ENCODE data around the gene IL34. TPM values are rescaled to one million over a fixed set of nuclear protein-coding genes. Genes with fewer than 3 reads are reported as not detected.

Gene IL34
- polyA plus RNA-seq, 2 of the 4 experiments (the other 2 are of a cell fraction), result 0.25 to 0.40 TPM

- DNase-seq (ENCODE audit: low read depth in 1 of 2, low spot score in 1 of 2), result no peak
- 77% methylated on average over 13 of the region's 21 CpGs for WGBS (ENCODE audit: missing lambda C conversion rate)
- CTCF ChIA-PET, result interaction anchor here (0.8 to 2.5 kb wide), 6 partner anchors 8 to 109 kb away, joined by 3 to 12 read pairs (median 5); no protein-coding TSS in a partner anchor
- no peaks in the 10 kb centered on the region for H3K9me3 ChIP-seq
- no peaks in the 10 kb centered on the region for H3K4me1 ChIP-seq
- FAIRE-seq, result no peak
- TF ChIP-seq SMC3 (IDR thresholded peaks at IDR 0.05), result no peak
- TF ChIP-seq JUN (IDR thresholded peaks at IDR 0.05), result 0 out of 5 replicates have a peak, but pooled peaks of 1 of the 2 experiments have one; percentile 18
- no peak overlapping the region for H3K4me3 ChIP-seq
- H3K27ac ChIP-seq, result no peak overlapping the region
- ATAC-seq, result peak; percentile 11 to 25; a peak in 2 of 6 replicates
- H3K4me2 ChIP-seq, result no peak overlapping the region
- POLR2A ChIA-PET, result no interaction called here
These were observed 15.7 kb downstream of the IL34 start for GRCh38 chr16:70661918-70662641.

- CTCF ChIA-PET, result interaction anchor here (1.5 to 2.5 kb wide), 3 partner anchors 9 to 108 kb away, joined by 6 to 12 read pairs (median 9); no protein-coding TSS in a partner anchor
- DNase-seq (ENCODE audit: low read depth in 1 of 2, low spot score in 1 of 2), result no peak
- peak in 1 of 2 experiments; percentile 3; a peak in 1 of 6 replicates for ATAC-seq
- H3K4me2 ChIP-seq, result no peak overlapping the region
- POLR2A ChIA-PET, result no interaction called here
- no peaks in the 10 kb centered on the region for H3K9me3 ChIP-seq
- WGBS (ENCODE audit: missing lambda C conversion rate), result 90% methylated on average over 5 of the region's 13 CpGs
- H3K27ac ChIP-seq, result no peak overlapping the region
- H3K4me3 ChIP-seq, result no peak overlapping the region
- H3K4me1 ChIP-seq, result no peaks in the 10 kb centered on the region
- TF ChIP-seq CTCF (IDR thresholded peaks at IDR 0.05) (no peak), KDM1A (IDR thresholded peaks at IDR 0.05; ENCODE audit: low read depth) (no peak), MAX (IDR thresholded peaks at IDR 0.05) (no peak), RARB (CRISPR knock-in tag; IDR thresholded peaks at IDR 0.05) (no peak), EHMT2 (IDR thresholded peaks at IDR 0.05; ENCODE audit: low read depth) (no peak), CBX2 (IDR thresholded peaks at IDR 0.05; ENCODE audit: borderline replicate concordance, low read depth) (no peak), POLR2AphosphoS2 (conservative IDR thresholded peaks at IDR 0.05; ENCODE audit: low read length) (no peak), REST (IDR thresholded peaks at IDR 0.05) (no peak), BHLHE40 (IDR thresholded peaks at IDR 0.05; ENCODE audit: low read depth, low read length) (no peak), HOXB5 (CRISPR knock-in tag; IDR thresholded peaks at IDR 0.05) (no peak), RAD21 (conservative IDR thresholded peaks at IDR 0.05 in 1 of 2, IDR thresholded peaks at IDR 0.05 in 1 of 2) (no peak), CHD4 (IDR thresholded peaks at IDR 0.05; ENCODE audit: borderline replicate concordance) (no peak), FOSL2 (IDR thresholded peaks at IDR 0.05) (no peak), FOSL2 (CRISPR knock-in tag; IDR thresholded peaks at IDR 0.05) (no peak), EP300 (IDR thresholded peaks at IDR 0.05) (no peak), HOXA7 (CRISPR knock-in tag; IDR thresholded peaks at IDR 0.05) (no peak), PHF8 (IDR thresholded peaks at IDR 0.05; ENCODE audit: borderline replicate concordance, low read depth) (no peak), HDAC2 (IDR thresholded peaks at IDR 0.05) (no peak), FOSB (CRISPR knock-in tag; IDR thresholded peaks at IDR 0.05) (no peak), MYC (IDR thresholded peaks at IDR 0.05; ENCODE audit: borderline replicate concordance, low read length) (no peak), PBX3 (IDR thresholded peaks at IDR 0.05) (no peak)
- no peak for FAIRE-seq
These were observed 16.7 kb downstream of the IL34 start for GRCh38 chr16:70662991-70663523.
